HepG2 (cell line): ENCODE measurements around the gene NDC1. TPM values are rescaled to one million over a fixed set of nuclear protein-coding genes. Genes with fewer than 3 reads are reported as not detected.

Source experiments
- ATAC-seq: fragments of 200-7000 bp; cut with Tn5 transposase; 3 replicates; pipeline ENCODE4 v1.9.1; 2020; ENCODE audit warnings: mild to moderate bottlenecking, moderate library complexity
- BruUV-seq: library from RNA; stranded (reverse); fragments of 400-500 nt; replicated peaks from 2 replicates; lab custom pipeline; 2021; lab: Mats Ljungman, UMichigan
- CTCF ChIA-PET: fragments of 300-600 bp; formaldehyde crosslinking; extraction: SDS; loops from one replicate; lab custom pipeline; 2021; ENCODE audit warnings: low total read pairs, inconsistent platforms, low intra/inter-chr PET ratio; lab: Yijun Ruan, JAX
- POLR2A ChIA-PET: fragments of 350-600 bp; sonication (Branson Sonifier 250); formaldehyde crosslinking; loops from one replicate; lab custom pipeline; 2020; ENCODE audit warnings: antibody characterized with exemption, inconsistent platforms; lab: Yijun Ruan, JAX
- DNase-seq: peaks from one replicate; pipeline ENCODE4 v3.0.0-alpha.2; 2015; ENCODE audit warnings: low spot score
- FAIRE-seq: peaks from 3 replicates; lab custom pipeline; 2011; peaks lifted over from hg19 to GRCh38; lab: Jason Lieb, UNC
- H2AFZ ChIP-seq: one replicate; pipeline ENCODE4 v1.6.1; 2011; ENCODE audit warnings: low read length, inconsistent platforms
- H3K27ac ChIP-seq: fragments of 300-600 bp; 3 replicates; pipeline ENCODE4 v1.8.0; 2011; ENCODE audit warnings: mixed run types, mild to moderate bottlenecking, mixed read lengths, low read length, inconsistent platforms; ENCODE audit not compliant: insufficient read depth; ENCODE audit errors: extremely low read length
- H3K27me3 ChIP-seq, 2 experiments: fragments of 200-600 bp in 1 of 2; 2 replicates in 1 of 2; 3 replicates in 1 of 2; pipeline versions ENCODE4 v1.6.0 to v1.8.0; 2011; ENCODE audit warnings: low read length in 2 of 2, mild to moderate bottlenecking in 2 of 2, moderate library complexity in 2 of 2, inconsistent platforms in 1 of 2; ENCODE audit not compliant: insufficient read depth in 2 of 2, control insufficient read depth in 1 of 2
- H3K36me3 ChIP-seq, 2 experiments: fragments of 200-600 bp in 1 of 2; replicated peaks in 1 of 2; 2 replicates in 1 of 2; 3 replicates in 1 of 2; pipeline versions ENCODE4 v1.5.1 to v1.8.0; 2011; ENCODE audit warnings: low read length in 2 of 2, inconsistent platforms in 1 of 2; ENCODE audit not compliant: insufficient read depth in 2 of 2, control insufficient read depth in 1 of 2
- H3K4me1 ChIP-seq: 2 replicates; pipeline ENCODE4 v1.5.1; 2012; ENCODE audit warnings: low read length, inconsistent platforms; ENCODE audit not compliant: insufficient read depth
- H3K4me2 ChIP-seq: 2 replicates; pipeline ENCODE4 v1.6.0; 2011; ENCODE audit warnings: low read depth, low read length, inconsistent platforms
- H3K4me3 ChIP-seq, 3 experiments: fragments of 200-600 bp in 1 of 3; sonication (generic), shearing (Covaris generic) in 1 of 3; replicated peaks in 1 of 3; 2 replicates each; pipeline ENCODE4 v1.5.1; 2011 to 2016; ENCODE audit warnings: low read length in 3 of 3, inconsistent platforms in 2 of 3, low read depth in 2 of 3, mild to moderate bottlenecking in 2 of 3, control low read depth in 1 of 3, mixed read lengths in 1 of 3; ENCODE audit not compliant: insufficient read depth in 1 of 3
- H3K79me2 ChIP-seq: one replicate; pipeline ENCODE4 v1.6.1; 2011; ENCODE audit warnings: low read length, inconsistent platforms; ENCODE audit not compliant: insufficient read depth
- H3K9ac ChIP-seq: 2 replicates; pipeline ENCODE4 v1.6.0; 2011; ENCODE audit warnings: mild to moderate bottlenecking, low read depth, low read length, inconsistent platforms; ENCODE audit not compliant: insufficient read depth
- H3K9me3 ChIP-seq: 2 replicates; pipeline ENCODE4 v1.5.1; 2012; ENCODE audit warnings: mild to moderate bottlenecking, low read length
- H4K20me1 ChIP-seq: 2 replicates; pipeline ENCODE4 v1.6.0; 2011; ENCODE audit warnings: inconsistent platforms, mild to moderate bottlenecking, low read length, moderate library complexity; ENCODE audit not compliant: insufficient read depth
- CEBPB ChIP-seq: IDR thresholded peaks from 2 replicates; pipeline ENCODE4 v1.6.1; 2011; ENCODE audit warnings: low read depth, low read length, improper control_type of control experiment, borderline replicate concordance
- IRF2 ChIP-seq: IDR thresholded peaks from 2 replicates; pipeline ENCODE4 v1.6.1; 2018; ENCODE audit warnings: missing genetic modification reagents, missing compliant biosample characterization
- IRF9 ChIP-seq: sonication (generic); formaldehyde crosslinking; IDR thresholded peaks from 2 replicates; pipeline ENCODE4 v1.8.0; 2022; ENCODE audit warnings: missing genetic modification reagents, mild to moderate bottlenecking, borderline replicate concordance
- KDM5A ChIP-seq: fragments of 200-600 bp; sonication (generic); IDR thresholded peaks from 2 replicates; pipeline ENCODE4 v1.7.0; 2018; ENCODE audit warnings: antibody characterized with exemption, mild to moderate bottlenecking, low read length, borderline replicate concordance
- MIER2 ChIP-seq: IDR thresholded peaks from 2 replicates; pipeline ENCODE4 v1.6.1; 2016; ENCODE audit warnings: missing biosample characterization, missing genetic modification reagents
- MTF1 ChIP-seq: sonication (generic); formaldehyde crosslinking; IDR thresholded peaks from 2 replicates; pipeline ENCODE4 v1.5.0; 2020; ENCODE audit warnings: missing genetic modification reagents
- RARA ChIP-seq: IDR thresholded peaks from 2 replicates; pipeline ENCODE4 v1.6.1; 2016; ENCODE audit warnings: missing genetic modification reagents, missing compliant biosample characterization
- RBFOX2 ChIP-seq: fragments of 200-400 bp; formaldehyde crosslinking; IDR thresholded peaks from 2 replicates; pipeline ENCODE4 v1.6.1; 2017; ENCODE audit warnings: low read depth, mild to moderate bottlenecking, low read length
- SMARCE1 ChIP-seq: fragments of 450-650 bp; IDR thresholded peaks from 2 replicates; pipeline ENCODE4 v1.6.1; 2017; ENCODE audit warnings: borderline replicate concordance
- SNAI1 ChIP-seq: sonication (generic); formaldehyde crosslinking; IDR thresholded peaks from 2 replicates; pipeline ENCODE4 v1.5.0; 2020; ENCODE audit warnings: mild to moderate bottlenecking, missing genetic modification reagents, borderline replicate concordance
- TAF1 ChIP-seq: sonication (generic); formaldehyde crosslinking; IDR thresholded peaks from 2 replicates; pipeline ENCODE4 v1.4.0; 2020; ENCODE audit warnings: missing genetic modification reagents
- ZFP37 ChIP-seq: sonication (generic); formaldehyde crosslinking; IDR thresholded peaks from 2 replicates; pipeline ENCODE4 v1.4.0; 2020; ENCODE audit warnings: missing genetic modification reagents, borderline replicate concordance
- ZNF580 ChIP-seq: IDR thresholded peaks from 2 replicates; pipeline ENCODE4 v1.6.1; 2016; ENCODE audit warnings: low read depth, borderline replicate concordance
- ZNF746 ChIP-seq: sonication (generic); formaldehyde crosslinking; IDR thresholded peaks from 2 replicates; pipeline ENCODE4 v1.8.0; 2022; ENCODE audit warnings: mild to moderate bottlenecking, missing genetic modification reagents
- ZNF772 ChIP-seq: sonication (generic); formaldehyde crosslinking; IDR thresholded peaks from 2 replicates; pipeline ENCODE4 v1.5.0; 2020; ENCODE audit warnings: mild to moderate bottlenecking, missing genetic modification reagents
- ZNF781 ChIP-seq: sonication (generic); formaldehyde crosslinking; IDR thresholded peaks from 2 replicates; pipeline ENCODE4 v1.5.1; 2020; ENCODE audit warnings: borderline replicate concordance, mild to moderate bottlenecking, missing genetic modification reagents; ENCODE audit errors: not compliant biosample characterization
- WGBS: methylation state at CpG from one replicate; pipeline ENCODE4 v1.1.6; 2017; ENCODE audit warnings: low lambda C conversion rate; 5-methylcytosine and 5-hydroxymethylcytosine counted together
- in situ Hi-C: cut with HindIII; loops from 2 replicates; pipeline ENCODE4 v1.10.0; 2017; ENCODE audit warnings: low pct_unique_long_range_greater_than_20kb; ENCODE audit not compliant: extremely low pct_ligation_motif_present
- intact Hi-C: fragments of 100-400 bp; cut with micrococcal nuclease; formaldehyde crosslinking; loops from one replicate; pipeline ENCODE4 v1.10.0; 2022; ENCODE audit not compliant: unreplicated experiment
- polyA plus RNA-seq, 8 experiments: library from polyadenylated mRNA; depleted of rRNA in 3 of 8; stranded (reverse) in 7 of 8; unstranded in 1 of 8; fragments of >200 nt; fragmentation: Illumina TruSeq in 4 of 8; extraction: Trizol in 4 of 8; gene quantifications; 2 replicates each; pipeline versions ENCODE4 v1.2.1 to v1.2.3, GENCODE V29; 2011 to 2016; ENCODE audit warnings: low read depth in 4 of 8, missing spikeins in 1 of 8, mixed read lengths in 1 of 8; ENCODE audit not compliant: insufficient read depth in 1 of 8
- total RNA-seq, 5 experiments: library from RNA; depleted of rRNA; stranded (reverse); fragments of >200 nt; fragmentation: Illumina TruSeq; extraction: Trizol; gene quantifications; 2 replicates each; pipeline ENCODE4 v1.2.3, GENCODE V29; 2016; ENCODE audit warnings: low read depth in 1 of 5
- TF ChIP-seq, protein P1 (sequence below): sonication (generic); formaldehyde crosslinking; IDR thresholded peaks from 2 replicates; pipeline ENCODE4 v1.9.0; 2021; ENCODE audit warnings: mild to moderate bottlenecking, missing genetic modification reagents
- TF ChIP-seq, protein P2 (sequence below): sonication (generic); formaldehyde crosslinking; IDR thresholded peaks from 2 replicates; pipeline ENCODE4 v1.4.0; 2020; ENCODE audit warnings: missing genetic modification reagents

The NDC1 gene
- total and polyA plus RNA-seq, 2 of the 13 experiments (the other 11 are each of a cell fraction or from before 2014, with no cell fraction given) = 38.1 to 50.9 TPM

DNA sequence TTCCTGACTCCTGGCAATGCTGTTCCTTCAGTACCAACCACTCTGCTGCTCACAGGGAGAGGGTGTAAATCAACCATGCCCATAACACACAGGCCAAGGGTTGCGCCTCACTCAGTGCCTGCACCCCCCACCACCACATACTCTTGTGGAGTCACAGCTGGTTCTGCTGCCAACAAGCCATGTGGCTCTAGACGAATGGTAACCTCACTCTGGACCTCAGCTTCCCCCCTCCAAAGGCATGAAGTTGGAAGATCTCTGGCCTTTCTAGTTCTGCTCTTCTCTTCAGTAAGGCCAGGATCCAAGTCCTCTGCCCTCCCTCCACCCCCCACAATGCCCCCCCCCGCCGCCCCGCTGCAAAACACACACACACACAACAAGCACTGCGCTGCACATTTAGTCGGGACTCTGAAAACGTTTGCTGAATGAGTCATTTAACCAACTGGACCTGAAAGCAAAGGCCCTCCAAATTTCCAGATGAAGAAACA is 97.4 kb downstream of the NDC1 start:
- H3K4me2 ChIP-seq = peak overlapping the region; percentile 82
- no peaks in the 10 kb centered on the region for H3K79me2 ChIP-seq
- H3K4me1 ChIP-seq = peaks cover 22% of the 10 kb centered on the region
- peak overlapping the region in 1 of 3 experiments; percentile 53; a peak in 2 of 6 replicates for H3K4me3 ChIP-seq
- in situ Hi-C loops = no loop called here
- ChIA-PET CTCF (no interaction called here), POLR2A (no interaction called here)
- H3K9me3 ChIP-seq = peaks cover 5% of the 10 kb centered on the region; the same call in 1 of the 2 replicates
- intact Hi-C loops = no loop called here
- ATAC-seq = peak; percentile 7
- DNase-seq = peak; percentile 74
- 6% methylated on average over 8 of the region's 8 CpGs for WGBS
- H3K27ac ChIP-seq = no peak overlapping the region
- H2AFZ ChIP-seq = no peak overlapping the region
- no peak for FAIRE-seq
- no peaks in the 10 kb centered on the region for H3K36me3 ChIP-seq
- no peaks in the 10 kb centered on the region for H4K20me1 ChIP-seq
- no TSS peak for BruUV-seq
- H3K9ac ChIP-seq = no peak overlapping the region
- H3K27me3 ChIP-seq = peaks cover 5 to 43% of the 10 kb centered on the region in 2 experiments
- TF ChIP-seq ZNF772 (CRISPR knock-in tag) (no peak), ZFP37 (CRISPR knock-in tag) (no peak), MTF1 (CRISPR knock-in tag) (no peak), IRF2 (CRISPR knock-in tag) (no peak), ZNF746 (no peak), ZNF781 (CRISPR knock-in tag) (no peak), RBFOX2 (no peak), TAF1 (CRISPR knock-in tag) (no peak), KDM5A (no peak), SNAI1 (CRISPR knock-in tag) (no peak), MIER2 (no peak), SMARCE1 (no peak), CEBPB (no peak), RARA (CRISPR knock-in tag) (no peak), ZNF580 (CRISPR knock-in tag) (no peak), IRF9 (CRISPR knock-in tag) (no peak)
- TF ChIP-seq, protein P1, sequence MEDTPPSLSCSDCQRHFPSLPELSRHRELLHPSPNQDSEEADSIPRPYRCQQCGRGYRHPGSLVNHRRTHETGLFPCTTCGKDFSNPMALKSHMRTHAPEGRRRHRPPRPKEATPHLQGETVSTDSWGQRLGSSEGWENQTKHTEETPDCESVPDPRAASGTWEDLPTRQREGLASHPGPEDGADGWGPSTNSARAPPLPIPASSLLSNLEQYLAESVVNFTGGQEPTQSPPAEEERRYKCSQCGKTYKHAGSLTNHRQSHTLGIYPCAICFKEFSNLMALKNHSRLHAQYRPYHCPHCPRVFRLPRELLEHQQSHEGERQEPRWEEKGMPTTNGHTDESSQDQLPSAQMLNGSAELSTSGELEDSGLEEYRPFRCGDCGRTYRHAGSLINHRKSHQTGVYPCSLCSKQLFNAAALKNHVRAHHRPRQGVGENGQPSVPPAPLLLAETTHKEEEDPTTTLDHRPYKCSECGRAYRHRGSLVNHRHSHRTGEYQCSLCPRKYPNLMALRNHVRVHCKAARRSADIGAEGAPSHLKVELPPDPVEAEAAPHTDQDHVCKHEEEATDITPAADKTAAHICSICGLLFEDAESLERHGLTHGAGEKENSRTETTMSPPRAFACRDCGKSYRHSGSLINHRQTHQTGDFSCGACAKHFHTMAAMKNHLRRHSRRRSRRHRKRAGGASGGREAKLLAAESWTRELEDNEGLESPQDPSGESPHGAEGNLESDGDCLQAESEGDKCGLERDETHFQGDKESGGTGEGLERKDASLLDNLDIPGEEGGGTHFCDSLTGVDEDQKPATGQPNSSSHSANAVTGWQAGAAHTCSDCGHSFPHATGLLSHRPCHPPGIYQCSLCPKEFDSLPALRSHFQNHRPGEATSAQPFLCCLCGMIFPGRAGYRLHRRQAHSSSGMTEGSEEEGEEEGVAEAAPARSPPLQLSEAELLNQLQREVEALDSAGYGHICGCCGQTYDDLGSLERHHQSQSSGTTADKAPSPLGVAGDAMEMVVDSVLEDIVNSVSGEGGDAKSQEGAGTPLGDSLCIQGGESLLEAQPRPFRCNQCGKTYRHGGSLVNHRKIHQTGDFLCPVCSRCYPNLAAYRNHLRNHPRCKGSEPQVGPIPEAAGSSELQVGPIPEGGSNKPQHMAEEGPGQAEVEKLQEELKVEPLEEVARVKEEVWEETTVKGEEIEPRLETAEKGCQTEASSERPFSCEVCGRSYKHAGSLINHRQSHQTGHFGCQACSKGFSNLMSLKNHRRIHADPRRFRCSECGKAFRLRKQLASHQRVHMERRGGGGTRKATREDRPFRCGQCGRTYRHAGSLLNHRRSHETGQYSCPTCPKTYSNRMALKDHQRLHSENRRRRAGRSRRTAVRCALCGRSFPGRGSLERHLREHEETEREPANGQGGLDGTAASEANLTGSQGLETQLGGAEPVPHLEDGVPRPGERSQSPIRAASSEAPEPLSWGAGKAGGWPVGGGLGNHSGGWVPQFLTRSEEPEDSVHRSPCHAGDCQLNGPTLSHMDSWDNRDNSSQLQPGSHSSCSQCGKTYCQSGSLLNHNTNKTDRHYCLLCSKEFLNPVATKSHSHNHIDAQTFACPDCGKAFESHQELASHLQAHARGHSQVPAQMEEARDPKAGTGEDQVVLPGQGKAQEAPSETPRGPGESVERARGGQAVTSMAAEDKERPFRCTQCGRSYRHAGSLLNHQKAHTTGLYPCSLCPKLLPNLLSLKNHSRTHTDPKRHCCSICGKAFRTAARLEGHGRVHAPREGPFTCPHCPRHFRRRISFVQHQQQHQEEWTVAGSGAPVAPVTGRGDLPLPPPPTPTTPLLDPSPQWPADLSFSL (CRISPR knock-in tag) = peak; percentile 60; the same call in 1 of the 2 replicates
- TF ChIP-seq, protein P2, sequence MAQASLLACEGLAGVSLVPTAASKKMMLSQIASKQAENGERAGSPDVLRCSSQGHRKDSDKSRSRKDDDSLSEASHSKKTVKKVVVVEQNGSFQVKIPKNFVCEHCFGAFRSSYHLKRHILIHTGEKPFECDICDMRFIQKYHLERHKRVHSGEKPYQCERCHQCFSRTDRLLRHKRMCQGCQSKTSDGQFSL (CRISPR knock-in tag) = 0 out of 2 replicates have a peak, but pooled peaks have one; percentile 46
